ENCODE measurements around the gene C1QTNF4. TPM values are rescaled to one million over a fixed set of nuclear protein-coding genes. Genes with fewer than 3 reads are reported as not detected.

Gene C1QTNF4
- total RNA-seq, 4 donors from 2014 or later: 1.1 to 3.7 (median 1.9) TPM

DNA sequence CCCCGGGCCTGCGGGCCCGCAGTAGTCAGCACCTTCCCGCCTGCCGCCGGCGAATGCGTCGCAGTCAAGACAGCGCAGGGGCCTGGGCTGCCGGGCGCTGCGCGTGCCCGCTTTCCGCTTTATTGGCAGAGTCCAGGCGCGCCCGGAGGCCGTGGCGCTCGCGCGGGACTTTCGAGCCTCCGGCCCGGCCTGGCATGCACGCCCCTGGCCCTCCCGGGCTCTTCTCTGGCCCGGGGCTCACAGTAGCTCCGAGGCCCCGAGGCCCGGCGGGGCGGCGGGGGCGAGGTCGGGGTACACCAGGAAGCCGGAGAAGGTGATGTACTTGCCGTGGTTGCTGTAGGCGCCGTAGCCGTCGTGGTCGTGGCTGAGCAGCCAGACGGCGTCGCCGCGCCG, 4.6 kb downstream of the C1QTNF4 start:
- peaks cover 9 to 10% of the 10 kb centered on the region in 2 donors for H3K4me1 ChIP-seq

DNA sequence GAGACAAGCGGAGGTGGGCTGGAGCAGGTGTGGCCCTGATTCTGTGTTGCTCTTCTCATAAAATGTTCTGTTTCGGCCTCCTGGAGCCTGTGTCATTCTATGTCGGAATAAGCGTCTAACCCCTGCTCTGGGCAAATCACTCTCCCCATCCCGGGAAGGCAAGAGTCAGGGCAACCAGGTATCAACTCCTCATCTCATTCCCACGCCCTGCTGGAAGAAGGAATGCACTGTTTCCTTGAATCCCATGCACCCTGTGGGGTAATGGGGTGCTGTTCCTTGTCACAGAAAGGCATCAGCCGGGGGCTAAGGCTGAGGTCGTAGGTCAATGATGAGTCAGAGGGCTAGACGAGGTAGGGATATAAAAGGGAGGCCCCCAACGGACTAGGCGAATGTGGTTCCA, 5.1 kb downstream of the C1QTNF4 start:
- Histone ChIP-seq H3K4me3 (replicated peaks in 1 of 3) (no peak overlapping the region), H3K4me1 (peaks cover 5 to 6% of the 10 kb centered on the region in 2 donors), H3K9me3 (no peaks in the 10 kb centered on the region), H3K27ac (no peak overlapping the region), H3K36me3 (peaks cover 4 to 9% of the 10 kb centered on the region in 2 donors), H3K27me3 (peaks cover 5% of the 10 kb centered on the region)
- whole genome bisulfite sequencing, 2 donors: 90 to 92% methylated on average over 11 of the region's 11 CpGs
- intact Hi-C loops (cut with DNase I): no loop called here
- no peak for DNase-seq
- no peak for TF ChIP-seq POLR2A (IDR thresholded peaks at IDR 0.05)
- TF ChIP-seq, protein P1, sequence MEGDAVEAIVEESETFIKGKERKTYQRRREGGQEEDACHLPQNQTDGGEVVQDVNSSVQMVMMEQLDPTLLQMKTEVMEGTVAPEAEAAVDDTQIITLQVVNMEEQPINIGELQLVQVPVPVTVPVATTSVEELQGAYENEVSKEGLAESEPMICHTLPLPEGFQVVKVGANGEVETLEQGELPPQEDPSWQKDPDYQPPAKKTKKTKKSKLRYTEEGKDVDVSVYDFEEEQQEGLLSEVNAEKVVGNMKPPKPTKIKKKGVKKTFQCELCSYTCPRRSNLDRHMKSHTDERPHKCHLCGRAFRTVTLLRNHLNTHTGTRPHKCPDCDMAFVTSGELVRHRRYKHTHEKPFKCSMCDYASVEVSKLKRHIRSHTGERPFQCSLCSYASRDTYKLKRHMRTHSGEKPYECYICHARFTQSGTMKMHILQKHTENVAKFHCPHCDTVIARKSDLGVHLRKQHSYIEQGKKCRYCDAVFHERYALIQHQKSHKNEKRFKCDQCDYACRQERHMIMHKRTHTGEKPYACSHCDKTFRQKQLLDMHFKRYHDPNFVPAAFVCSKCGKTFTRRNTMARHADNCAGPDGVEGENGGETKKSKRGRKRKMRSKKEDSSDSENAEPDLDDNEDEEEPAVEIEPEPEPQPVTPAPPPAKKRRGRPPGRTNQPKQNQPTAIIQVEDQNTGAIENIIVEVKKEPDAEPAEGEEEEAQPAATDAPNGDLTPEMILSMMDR (IDR thresholded peaks at IDR 0.05): no peak

More for the DNA sequence above, 4.6 kb downstream of the C1QTNF4 start:
- intact Hi-C loops (cut with DNase I): no loop called here
- 47 to 68% methylated on average over 31 to 49 of the region's 51 CpGs for WGBS, 2 donors
- Histone ChIP-seq H3K27ac (no peak overlapping the region), H3K27me3 (peaks cover 5% of the 10 kb centered on the region), H3K36me3 (peaks cover 0 to 4% of the 10 kb centered on the region in 2 donors), H3K9me3 (no peaks in the 10 kb centered on the region), H3K4me3 (replicated peaks in 1 of 3) (no peak overlapping the region)
- no peak for DNase-seq
- TF ChIP-seq, protein P1 (IDR thresholded peaks at IDR 0.05): no peak
- no peak for TF ChIP-seq POLR2A (IDR thresholded peaks at IDR 0.05)

DNA sequence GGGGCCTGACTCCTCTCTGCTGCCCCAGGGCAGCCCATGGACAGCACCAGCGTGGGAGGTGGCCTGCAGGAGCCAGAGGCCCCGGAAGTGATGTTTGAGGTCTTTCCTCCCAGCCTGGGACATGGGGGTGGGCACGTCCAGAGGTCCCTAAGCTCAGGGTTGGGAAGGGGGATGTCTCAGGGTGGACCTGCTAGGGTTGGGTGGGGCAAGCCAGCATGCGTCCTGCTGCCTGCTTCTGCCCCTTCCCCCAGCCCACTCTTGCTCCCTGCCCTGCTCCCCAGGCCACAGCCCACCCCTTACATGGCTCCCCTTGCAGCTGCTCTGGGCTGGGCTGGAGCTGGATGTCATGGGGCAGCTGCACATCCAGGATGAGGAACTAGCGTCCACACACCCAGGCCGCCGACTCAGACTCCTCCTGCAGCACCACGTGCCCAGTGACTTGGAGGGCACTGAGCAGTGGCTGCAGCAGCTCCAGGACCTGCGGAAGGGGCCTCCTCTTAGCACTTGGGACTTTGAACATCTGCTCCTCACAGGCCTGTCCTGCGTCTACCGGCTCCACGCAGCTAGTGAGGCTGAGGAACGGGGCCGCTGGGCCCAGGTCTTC, 6.4 kb downstream of the C1QTNF4 start:
- Histone ChIP-seq H3K27ac (no peak overlapping the region), H3K36me3 (peaks cover 17 to 21% of the 10 kb centered on the region in 2 donors), H3K4me3 (replicated peaks in 1 of 3) (no peak overlapping the region), H3K9me3 (no peaks in the 10 kb centered on the region), H3K27me3 (peaks cover 5% of the 10 kb centered on the region), H3K4me1 (no peaks in the 10 kb centered on the region)
- 81 to 95% methylated on average over 5 to 13 of the region's 14 CpGs for WGBS, 2 donors
- TF ChIP-seq, protein P1 (IDR thresholded peaks at IDR 0.05): no peak
- no peak for TF ChIP-seq POLR2A (IDR thresholded peaks at IDR 0.05)
- DNase-seq: peak in 1 of 2 donors; percentile 15
- intact Hi-C loops (cut with DNase I): no loop called here

DNA sequence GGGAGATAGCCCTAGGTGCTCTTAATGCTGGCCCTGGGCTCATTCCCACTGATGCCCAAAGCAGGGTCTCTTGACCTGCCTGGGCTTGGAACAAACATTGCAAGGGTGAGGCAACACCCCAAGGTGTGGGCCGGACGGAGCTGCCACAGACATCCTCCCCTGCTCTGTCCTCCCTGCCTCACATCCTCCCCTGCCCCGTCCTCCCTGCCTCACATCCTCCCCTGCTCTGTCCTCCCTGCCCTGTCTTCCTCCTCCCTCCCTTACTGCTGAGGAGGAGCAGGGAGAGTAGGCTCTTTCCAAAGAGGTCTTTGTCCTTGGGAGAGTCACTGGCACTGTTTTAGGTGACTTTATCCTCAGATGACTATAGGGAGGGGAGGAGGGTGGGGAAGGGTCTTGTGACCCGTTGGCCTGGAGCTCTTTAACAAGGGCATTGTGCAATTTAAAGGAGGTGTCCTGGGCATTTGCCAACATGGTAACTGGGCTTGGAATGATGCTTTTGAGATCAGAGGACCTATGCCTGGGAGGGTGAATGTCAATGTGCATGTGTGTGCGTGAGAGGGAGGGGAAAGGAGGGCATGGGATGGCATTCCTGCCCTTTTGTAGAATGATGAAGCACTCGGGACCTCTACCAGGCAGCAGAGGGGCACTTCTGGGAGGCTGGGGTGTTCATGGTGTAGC, 7.0 kb downstream of the C1QTNF4 start:
- no peak overlapping the region for H3K27ac ChIP-seq
- H3K27me3 ChIP-seq: peaks cover 5% of the 10 kb centered on the region
- no peak for DNase-seq
- no peaks in the 10 kb centered on the region for H3K9me3 ChIP-seq
- 68 to 71% methylated on average over 6 of the region's 6 CpGs for WGBS, 2 donors
- TF ChIP-seq POLR2A (IDR thresholded peaks at IDR 0.05): no peak
- H3K36me3 ChIP-seq: peaks cover 23 to 28% of the 10 kb centered on the region in 2 donors
- H3K4me3 ChIP-seq (replicated peaks in 1 of 3): no peak overlapping the region
- intact Hi-C loops (cut with DNase I): no loop called here
- no peaks in the 10 kb centered on the region for H3K4me1 ChIP-seq

DNA sequence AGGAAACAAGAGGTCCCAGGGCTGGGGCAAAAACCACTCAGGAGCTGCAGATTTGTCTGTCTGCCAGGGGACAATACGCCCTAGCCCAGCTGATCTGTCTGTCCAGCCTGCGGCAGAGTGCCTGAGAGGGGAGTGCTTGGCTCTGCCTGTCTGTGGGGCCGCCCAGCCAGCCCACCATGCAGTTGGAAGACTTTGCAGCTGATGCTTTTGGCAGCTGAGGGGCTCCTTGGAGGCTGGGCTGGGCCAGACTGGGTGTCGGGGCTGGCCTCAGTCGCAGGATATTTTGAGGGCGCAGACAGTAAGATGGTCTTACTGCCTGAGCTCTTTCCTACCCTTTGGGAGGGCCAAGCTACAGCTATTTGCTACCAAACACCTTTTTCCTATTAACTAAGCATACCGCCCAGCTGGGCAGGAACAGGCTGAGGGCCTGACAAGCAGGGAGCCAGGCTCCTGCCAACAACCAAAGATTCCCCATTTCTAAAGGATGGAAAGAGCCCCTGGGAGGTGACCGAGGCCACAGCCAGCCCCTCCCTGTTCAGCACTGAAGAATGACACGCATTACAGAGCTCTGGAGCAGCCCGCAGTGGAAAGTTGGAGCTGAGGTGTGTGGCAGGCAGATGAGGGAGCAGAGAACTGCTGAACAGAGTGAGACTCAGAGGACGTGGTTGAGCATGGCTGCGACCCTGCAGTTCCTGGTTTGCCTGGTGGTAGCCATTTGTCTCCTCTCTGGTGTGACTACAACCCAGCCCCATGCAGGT, 7.9 kb downstream of the C1QTNF4 start, which contains the start of gene FAM180B:
Gene FAM180B (plus strand): TSS at position 581 of the 758 bp plus-strand sequence. CDS start 91 bp downstream, at position 672.
- no peak within 1 kb of the TSS for H3K27ac ChIP-seq
- peaks cover 5% of the 10 kb centered on the region for H3K27me3 ChIP-seq
- peaks cover 32 to 37% of the 10 kb centered on the region in 2 donors for H3K36me3 ChIP-seq
- no peaks in the 10 kb centered on the region for H3K4me1 ChIP-seq
- H3K4me3 ChIP-seq (replicated peaks in 1 of 3): no peak within 1 kb of the TSS
- intact Hi-C loops (cut with DNase I): no loop called here
- no peak for TF ChIP-seq POLR2A (IDR thresholded peaks at IDR 0.05)
- TF ChIP-seq, protein P1 (IDR thresholded peaks at IDR 0.05): no peak
- DNase-seq: peak in 1 of 2 donors; percentile 32
- 60 to 73% methylated on average over 10 to 11 of the region's 12 CpGs for WGBS, 2 donors
- no peaks in the 10 kb centered on the region for H3K9me3 ChIP-seq

Data from thyroid gland (tissue), 4 donors.